ENCODE results near the gene PLA2G1B. TPM values are rescaled to one million over a fixed set of nuclear protein-coding genes. Genes with fewer than 3 reads are reported as not detected.

The PLA2G1B gene
- total and polyA plus RNA-seq, 9 of the 15 experiments (the other 6 are each of a cell fraction or from before 2014, with no cell fraction given), result 1.4 TPM; not detected in 8

DNA sequence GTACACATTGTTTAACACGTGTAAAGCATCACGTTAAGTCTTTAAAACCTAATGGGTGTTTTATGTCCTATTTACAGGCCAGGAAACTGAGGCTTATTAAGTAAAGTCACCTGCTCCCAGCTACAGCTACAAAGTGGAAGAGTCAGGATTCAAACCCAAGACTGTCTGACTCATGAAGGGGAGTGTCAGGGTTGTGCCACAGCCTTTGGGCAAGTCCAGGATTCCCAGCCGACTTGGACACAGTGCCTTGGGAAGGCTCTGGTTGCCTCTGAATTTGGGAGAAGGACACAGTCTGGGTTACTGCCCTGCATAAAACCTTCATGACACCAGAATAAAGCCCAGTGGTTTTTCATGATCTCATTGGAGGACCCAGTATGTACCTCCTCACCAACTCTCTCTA, 43.2 kb downstream of the PLA2G1B start:
- DNase-seq (ENCODE audit: extremely low read depth in 1 of 4, low spot score in 3 of 4) (no peak), FAIRE-seq (no peak), ATAC-seq (no peak; the same call in 2 of the 3 replicates)
- no peak overlapping the region for H3K4me3 ChIP-seq
- CTCF ChIA-PET (ENCODE audit: low intra/inter-chr PET ratio), result no interaction called here
- intact Hi-C loops (cut with micrococcal nuclease) (no loop called here), in situ Hi-C loops (cut with MboI) (no loop called here)
- H2AFZ ChIP-seq (ENCODE audit: low read depth, low read length), result no peak overlapping the region
- no peak for TF ChIP-seq PCBP1 (IDR thresholded peaks at IDR 0.05; ENCODE audit: low read depth, low read length, poor library complexity, severe bottlenecking)
- no peak for TF ChIP-seq ATF1 (CRISPR knock-in tag; IDR thresholded peaks at IDR 0.05)
- no peak for TF ChIP-seq ATF1 (tag; IDR thresholded peaks at IDR 0.05)
- no peak for TF ChIP-seq HOXB6 (CRISPR knock-in tag; IDR thresholded peaks at IDR 0.05; ENCODE audit: borderline replicate concordance)
- no peak for TF ChIP-seq NCOA2 (IDR thresholded peaks at IDR 0.05; ENCODE audit: partially characterized antibody in 2 of 2)
- TF ChIP-seq, protein P1, sequence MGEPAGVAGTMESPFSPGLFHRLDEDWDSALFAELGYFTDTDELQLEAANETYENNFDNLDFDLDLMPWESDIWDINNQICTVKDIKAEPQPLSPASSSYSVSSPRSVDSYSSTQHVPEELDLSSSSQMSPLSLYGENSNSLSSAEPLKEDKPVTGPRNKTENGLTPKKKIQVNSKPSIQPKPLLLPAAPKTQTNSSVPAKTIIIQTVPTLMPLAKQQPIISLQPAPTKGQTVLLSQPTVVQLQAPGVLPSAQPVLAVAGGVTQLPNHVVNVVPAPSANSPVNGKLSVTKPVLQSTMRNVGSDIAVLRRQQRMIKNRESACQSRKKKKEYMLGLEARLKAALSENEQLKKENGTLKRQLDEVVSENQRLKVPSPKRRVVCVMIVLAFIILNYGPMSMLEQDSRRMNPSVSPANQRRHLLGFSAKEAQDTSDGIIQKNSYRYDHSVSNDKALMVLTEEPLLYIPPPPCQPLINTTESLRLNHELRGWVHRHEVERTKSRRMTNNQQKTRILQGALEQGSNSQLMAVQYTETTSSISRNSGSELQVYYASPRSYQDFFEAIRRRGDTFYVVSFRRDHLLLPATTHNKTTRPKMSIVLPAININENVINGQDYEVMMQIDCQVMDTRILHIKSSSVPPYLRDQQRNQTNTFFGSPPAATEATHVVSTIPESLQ (CRISPR knock-in tag; IDR thresholded peaks at IDR 0.05), result no peak
- H3K9ac ChIP-seq (ENCODE audit: insufficient read depth in 1 of 2, low read depth in 2 of 2, low read length in 2 of 2), result no peak overlapping the region
- no peaks in the 10 kb centered on the region for H3K79me2 ChIP-seq (ENCODE audit: control insufficient read depth, insufficient read depth, low read length)
- H3K4me1 ChIP-seq (replicated peaks in 1 of 2; ENCODE audit: control insufficient read depth in 2 of 2, insufficient read depth in 2 of 2, low read length in 2 of 2), result peaks cover 0 to 14% of the 10 kb centered on the region in 2 experiments; a peak in 3 of 5 replicates
- POLR2A ChIA-PET, result interaction anchor here (0.7 to 7.4 kb wide), 4 partner anchors 7 to 84 kb away, joined by 3 to 102 read pairs (median 20); partner anchors contain the start of genes RNU4-1, RNU4-2 and RPLP0
- no peaks in the 10 kb centered on the region for H3K27me3 ChIP-seq (ENCODE audit: control insufficient read depth in 2 of 2, insufficient read depth in 2 of 2, low read length in 2 of 2)
- 42% methylated on average over 3 of the region's 3 CpGs for whole genome bisulfite sequencing (ENCODE audit: insufficient coverage, low coverage, missing lambda C conversion rate)
- H3K9me1 ChIP-seq (ENCODE audit: control insufficient read depth, insufficient read depth, low read length), result no peaks in the 10 kb centered on the region
- no peak overlapping the region for H3K27ac ChIP-seq (ENCODE audit: extremely low read depth, low read depth, low read length)
- BruUV-seq (replicated peaks), result no TSS peak
- H3K9me3 ChIP-seq (replicated peaks; ENCODE audit: control insufficient read depth, insufficient read depth, low read depth, low read length), result no peaks in the 10 kb centered on the region
- no peaks in the 10 kb centered on the region for H3K36me3 ChIP-seq (ENCODE audit: control insufficient read depth, insufficient read depth, low read length)
- H3K4me2 ChIP-seq (ENCODE audit: insufficient read depth, low read length), result no peak overlapping the region
- no peaks in the 10 kb centered on the region for H4K20me1 ChIP-seq (replicated peaks; ENCODE audit: control insufficient read depth, insufficient read depth, low read length)

Measured in K562 (cell line).